ENCODE results near the gene GAGE12F. TPM values are rescaled to one million over a fixed set of nuclear protein-coding genes. Genes with fewer than 3 reads are reported as not detected.
"Not testable (repeated sequence)": the region's sequence is repeated elsewhere in the genome, so short reads cannot be mapped to it uniquely, and the experiment has no call there.

The GAGE12F gene, protein sequence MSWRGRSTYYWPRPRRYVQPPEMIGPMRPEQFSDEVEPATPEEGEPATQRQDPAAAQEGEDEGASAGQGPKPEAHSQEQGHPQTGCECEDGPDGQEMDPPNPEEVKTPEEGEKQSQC
- not detected in 2 replicates for total RNA-seq (2021)
- not detected for Bru-seq, nascent RNA
- BruChase-seq, experiment 1, labeled RNA remaining after a 2-hour chase = not detected
- BruChase-seq, experiment 2, labeled RNA remaining after a 6-hour chase = not detected
- long read RNA-seq = 0 reads

DNA sequence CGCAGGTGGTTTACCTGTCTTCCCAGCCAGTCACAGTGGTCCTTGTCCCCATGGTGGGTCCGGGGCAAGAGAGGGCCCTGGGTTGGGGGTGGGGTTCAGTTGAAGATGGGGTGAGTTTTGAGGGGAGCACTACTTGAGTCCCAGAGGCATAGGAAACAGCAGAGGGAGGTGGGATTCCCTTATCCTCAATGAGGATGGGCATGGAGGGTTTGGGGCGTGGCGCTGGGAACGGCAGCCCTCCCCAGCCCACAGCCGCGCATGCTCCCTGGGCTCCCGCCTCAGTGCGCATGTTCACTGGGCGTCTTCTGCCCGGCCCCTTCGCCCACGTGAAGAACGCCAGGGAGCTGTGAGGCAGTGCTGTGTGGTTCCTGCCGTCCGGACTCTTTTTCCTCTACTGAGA is at the start of gene GAGE12F:
GAGE12F (plus strand) TSS at position 301 of the 400 bp plus-strand sequence. CDS start 1,155 bp downstream, outside the sequence.
- intact Hi-C loops (cut with micrococcal nuclease; ENCODE audit: unreplicated experiment); POLR2A ChIA-PET (ENCODE audit: unreplicated experiment); BruUV-seq (replicated peaks): not testable (repeated sequence)

DNA sequence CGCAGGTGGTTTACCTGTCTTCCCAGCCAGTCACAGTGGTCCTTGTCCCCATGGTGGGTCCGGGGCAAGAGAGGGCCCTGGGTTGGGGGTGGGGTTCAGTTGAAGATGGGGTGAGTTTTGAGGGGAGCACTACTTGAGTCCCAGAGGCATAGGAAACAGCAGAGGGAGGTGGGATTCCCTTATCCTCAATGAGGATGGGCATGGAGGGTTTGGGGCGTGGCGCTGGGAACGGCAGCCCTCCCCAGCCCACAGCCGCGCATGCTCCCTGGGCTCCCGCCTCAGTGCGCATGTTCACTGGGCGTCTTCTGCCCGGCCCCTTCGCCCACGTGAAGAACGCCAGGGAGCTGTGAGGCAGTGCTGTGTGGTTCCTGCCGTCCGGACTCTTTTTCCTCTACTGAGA is 28.8 kb upstream of the GAGE12F start, which contains the start of gene GAGE12C:
GAGE12C (plus strand) TSS at position 301 of the 400 bp plus-strand sequence. CDS start 1,155 bp downstream, outside the sequence.
- H3K9me2 ChIP-seq (ENCODE audit: insufficient read depth); H3F3A ChIP-seq (ENCODE audit: insufficient read depth, low read depth); POLR2A ChIA-PET (ENCODE audit: unreplicated experiment); H3K27me3 ChIP-seq (ENCODE audit: insufficient read depth, low read depth); H3K4me1 ChIP-seq (replicated peaks; ENCODE audit: insufficient read depth); H3K4me3 ChIP-seq; H3K27ac ChIP-seq; H3K79me2 ChIP-seq (ENCODE audit: low read depth); intact Hi-C loops (cut with micrococcal nuclease; ENCODE audit: unreplicated experiment); CTCF ChIA-PET; H2AFZ ChIP-seq; DNase-seq; H4K20me1 ChIP-seq (ENCODE audit: insufficient read depth); H3K36me3 ChIP-seq (ENCODE audit: low read depth); H3K9me3 ChIP-seq (ENCODE audit: insufficient read depth, low read depth); H3K4me2 ChIP-seq; BruUV-seq (replicated peaks): not testable (repeated sequence)

More for the DNA sequence above, at the start of gene GAGE12F:
- H3K4me1 ChIP-seq (replicated peaks; ENCODE audit: insufficient read depth); CTCF ChIA-PET; H3F3A ChIP-seq (ENCODE audit: insufficient read depth, low read depth); H3K36me3 ChIP-seq (ENCODE audit: low read depth); H3K27me3 ChIP-seq (ENCODE audit: insufficient read depth, low read depth); H3K9me2 ChIP-seq (ENCODE audit: insufficient read depth); H4K20me1 ChIP-seq (ENCODE audit: insufficient read depth); H3K79me2 ChIP-seq (ENCODE audit: low read depth); H2AFZ ChIP-seq; H3K4me2 ChIP-seq; H3K27ac ChIP-seq; DNase-seq; H3K9me3 ChIP-seq (ENCODE audit: insufficient read depth, low read depth); H3K4me3 ChIP-seq: not testable (repeated sequence)

DNA sequence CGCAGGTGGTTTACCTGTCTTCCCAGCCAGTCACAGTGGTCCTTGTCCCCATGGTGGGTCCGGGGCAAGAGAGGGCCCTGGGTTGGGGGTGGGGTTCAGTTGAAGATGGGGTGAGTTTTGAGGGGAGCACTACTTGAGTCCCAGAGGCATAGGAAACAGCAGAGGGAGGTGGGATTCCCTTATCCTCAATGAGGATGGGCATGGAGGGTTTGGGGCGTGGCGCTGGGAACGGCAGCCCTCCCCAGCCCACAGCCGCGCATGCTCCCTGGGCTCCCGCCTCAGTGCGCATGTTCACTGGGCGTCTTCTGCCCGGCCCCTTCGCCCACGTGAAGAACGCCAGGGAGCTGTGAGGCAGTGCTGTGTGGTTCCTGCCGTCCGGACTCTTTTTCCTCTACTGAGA is 19.2 kb upstream of the GAGE12F start, which contains the start of gene GAGE12D:
GAGE12D (plus strand) TSS at position 301 of the 400 bp plus-strand sequence. CDS start 1,155 bp downstream, outside the sequence.
- BruUV-seq (replicated peaks); CTCF ChIA-PET; H3K36me3 ChIP-seq (ENCODE audit: low read depth); H3K27ac ChIP-seq; H3F3A ChIP-seq (ENCODE audit: insufficient read depth, low read depth); H3K9me3 ChIP-seq (ENCODE audit: insufficient read depth, low read depth); H3K79me2 ChIP-seq (ENCODE audit: low read depth); DNase-seq; H3K4me3 ChIP-seq; POLR2A ChIA-PET (ENCODE audit: unreplicated experiment); H3K27me3 ChIP-seq (ENCODE audit: insufficient read depth, low read depth); H3K4me1 ChIP-seq (replicated peaks; ENCODE audit: insufficient read depth); intact Hi-C loops (cut with micrococcal nuclease; ENCODE audit: unreplicated experiment); H4K20me1 ChIP-seq (ENCODE audit: insufficient read depth); H3K4me2 ChIP-seq; H2AFZ ChIP-seq; H3K9me2 ChIP-seq (ENCODE audit: insufficient read depth): not testable (repeated sequence)

DNA sequence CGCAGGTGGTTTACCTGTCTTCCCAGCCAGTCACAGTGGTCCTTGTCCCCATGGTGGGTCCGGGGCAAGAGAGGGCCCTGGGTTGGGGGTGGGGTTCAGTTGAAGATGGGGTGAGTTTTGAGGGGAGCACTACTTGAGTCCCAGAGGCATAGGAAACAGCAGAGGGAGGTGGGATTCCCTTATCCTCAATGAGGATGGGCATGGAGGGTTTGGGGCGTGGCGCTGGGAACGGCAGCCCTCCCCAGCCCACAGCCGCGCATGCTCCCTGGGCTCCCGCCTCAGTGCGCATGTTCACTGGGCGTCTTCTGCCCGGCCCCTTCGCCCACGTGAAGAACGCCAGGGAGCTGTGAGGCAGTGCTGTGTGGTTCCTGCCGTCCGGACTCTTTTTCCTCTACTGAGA is 9.7 kb upstream of the GAGE12F start, which contains the start of gene GAGE12E:
GAGE12E (plus strand) TSS at position 301 of the 400 bp plus-strand sequence. CDS start 1,155 bp downstream, outside the sequence.
- BruUV-seq (replicated peaks); CTCF ChIA-PET; H3K4me3 ChIP-seq: not testable (repeated sequence)

DNA sequence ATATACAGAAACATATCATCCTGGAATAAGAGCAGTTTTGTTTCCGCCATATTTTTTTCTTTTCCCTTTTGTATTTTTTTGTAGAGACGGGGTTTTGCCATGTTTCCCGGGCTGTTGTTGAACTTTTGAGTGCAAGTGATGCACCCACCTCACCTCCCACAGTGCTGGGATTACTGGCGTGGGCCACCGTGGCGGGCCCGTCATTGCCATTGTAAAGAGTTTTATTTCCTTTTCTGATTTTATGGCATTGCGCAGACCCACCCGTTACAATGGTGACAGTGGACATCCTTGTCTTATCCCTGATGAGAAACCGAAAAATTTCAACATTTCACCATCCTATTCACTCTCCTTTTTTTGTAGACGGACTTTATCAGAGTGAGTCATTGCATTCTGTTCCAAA is 8.1 kb downstream of the GAGE12F start:
- H3F3A ChIP-seq (ENCODE audit: insufficient read depth, low read depth); H3K9me3 ChIP-seq (ENCODE audit: insufficient read depth, low read depth); H3K4me3 ChIP-seq; H2AFZ ChIP-seq; H3K4me2 ChIP-seq; H3K27ac ChIP-seq; BruUV-seq (replicated peaks); intact Hi-C loops (cut with micrococcal nuclease; ENCODE audit: unreplicated experiment); H3K27me3 ChIP-seq (ENCODE audit: insufficient read depth, low read depth); H3K9me2 ChIP-seq (ENCODE audit: insufficient read depth); CTCF ChIA-PET; H4K20me1 ChIP-seq (ENCODE audit: insufficient read depth); H3K4me1 ChIP-seq (replicated peaks; ENCODE audit: insufficient read depth); POLR2A ChIA-PET (ENCODE audit: unreplicated experiment); DNase-seq; H3K79me2 ChIP-seq (ENCODE audit: low read depth); H3K36me3 ChIP-seq (ENCODE audit: low read depth): not testable (repeated sequence)

More for the DNA sequence above, 9.7 kb upstream of the GAGE12F start, which contains the start of gene GAGE12E:
- H3K36me3 ChIP-seq (ENCODE audit: low read depth); H3K4me1 ChIP-seq (replicated peaks; ENCODE audit: insufficient read depth); intact Hi-C loops (cut with micrococcal nuclease; ENCODE audit: unreplicated experiment); H3K27ac ChIP-seq; DNase-seq; H3K9me2 ChIP-seq (ENCODE audit: insufficient read depth); H4K20me1 ChIP-seq (ENCODE audit: insufficient read depth); H3K27me3 ChIP-seq (ENCODE audit: insufficient read depth, low read depth); H3K9me3 ChIP-seq (ENCODE audit: insufficient read depth, low read depth); H3K4me2 ChIP-seq; H3F3A ChIP-seq (ENCODE audit: insufficient read depth, low read depth); POLR2A ChIA-PET (ENCODE audit: unreplicated experiment); H2AFZ ChIP-seq; H3K79me2 ChIP-seq (ENCODE audit: low read depth): not testable (repeated sequence)

DNA sequence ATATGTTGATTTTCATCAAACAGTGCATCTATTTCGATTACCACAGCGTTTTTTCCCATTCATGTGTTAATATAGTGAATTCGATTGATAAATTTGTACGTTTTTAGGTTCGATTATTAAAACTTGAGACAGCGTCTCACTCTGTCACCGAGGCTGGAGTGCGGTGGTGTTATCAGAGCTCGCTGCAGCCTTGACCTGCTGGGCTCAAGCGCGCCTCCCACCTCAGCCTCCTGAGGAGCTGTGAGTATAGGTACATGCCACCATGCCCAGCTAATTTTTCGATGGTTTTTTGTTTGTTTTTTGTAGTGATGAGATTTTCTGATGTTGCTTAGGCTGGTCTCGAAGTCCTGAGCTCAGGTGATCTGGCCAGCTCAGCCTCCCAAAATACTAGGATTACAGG is 8.5 kb downstream of the GAGE12F start:
- not testable (repeated sequence) for H4K20me1 ChIP-seq (ENCODE audit: insufficient read depth)

DNA sequence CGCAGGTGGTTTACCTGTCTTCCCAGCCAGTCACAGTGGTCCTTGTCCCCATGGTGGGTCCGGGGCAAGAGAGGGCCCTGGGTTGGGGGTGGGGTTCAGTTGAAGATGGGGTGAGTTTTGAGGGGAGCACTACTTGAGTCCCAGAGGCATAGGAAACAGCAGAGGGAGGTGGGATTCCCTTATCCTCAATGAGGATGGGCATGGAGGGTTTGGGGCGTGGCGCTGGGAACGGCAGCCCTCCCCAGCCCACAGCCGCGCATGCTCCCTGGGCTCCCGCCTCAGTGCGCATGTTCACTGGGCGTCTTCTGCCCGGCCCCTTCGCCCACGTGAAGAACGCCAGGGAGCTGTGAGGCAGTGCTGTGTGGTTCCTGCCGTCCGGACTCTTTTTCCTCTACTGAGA is 9.5 kb downstream of the GAGE12F start, which contains the start of gene GAGE12G:
GAGE12G (plus strand) TSS at position 301 of the 400 bp plus-strand sequence. CDS start 1,155 bp downstream, outside the sequence.
- DNase-seq; H3K79me2 ChIP-seq (ENCODE audit: low read depth); H3K4me2 ChIP-seq; intact Hi-C loops (cut with micrococcal nuclease; ENCODE audit: unreplicated experiment); H2AFZ ChIP-seq; POLR2A ChIA-PET (ENCODE audit: unreplicated experiment); CTCF ChIA-PET; H3K4me3 ChIP-seq; H3K9me3 ChIP-seq (ENCODE audit: insufficient read depth, low read depth); H3K4me1 ChIP-seq (replicated peaks; ENCODE audit: insufficient read depth); H4K20me1 ChIP-seq (ENCODE audit: insufficient read depth); H3K27me3 ChIP-seq (ENCODE audit: insufficient read depth, low read depth); H3K36me3 ChIP-seq (ENCODE audit: low read depth); H3K9me2 ChIP-seq (ENCODE audit: insufficient read depth); H3F3A ChIP-seq (ENCODE audit: insufficient read depth, low read depth); BruUV-seq (replicated peaks); H3K27ac ChIP-seq: not testable (repeated sequence)

More for the DNA sequence above, 8.5 kb downstream of the GAGE12F start:
- DNase-seq; H3K9me3 ChIP-seq (ENCODE audit: insufficient read depth, low read depth); POLR2A ChIA-PET (ENCODE audit: unreplicated experiment); H3K79me2 ChIP-seq (ENCODE audit: low read depth); H2AFZ ChIP-seq; H3K4me1 ChIP-seq (replicated peaks; ENCODE audit: insufficient read depth); BruUV-seq (replicated peaks); CTCF ChIA-PET; H3K36me3 ChIP-seq (ENCODE audit: low read depth); H3K4me2 ChIP-seq; H3K27me3 ChIP-seq (ENCODE audit: insufficient read depth, low read depth); H3K9me2 ChIP-seq (ENCODE audit: insufficient read depth); intact Hi-C loops (cut with micrococcal nuclease; ENCODE audit: unreplicated experiment); H3K4me3 ChIP-seq; H3F3A ChIP-seq (ENCODE audit: insufficient read depth, low read depth); H3K27ac ChIP-seq: not testable (repeated sequence)

Data from PC-9 (cell line).